Measurements from ENCODE around the gene MB21D2.

Gene MB21D2

DNA sequence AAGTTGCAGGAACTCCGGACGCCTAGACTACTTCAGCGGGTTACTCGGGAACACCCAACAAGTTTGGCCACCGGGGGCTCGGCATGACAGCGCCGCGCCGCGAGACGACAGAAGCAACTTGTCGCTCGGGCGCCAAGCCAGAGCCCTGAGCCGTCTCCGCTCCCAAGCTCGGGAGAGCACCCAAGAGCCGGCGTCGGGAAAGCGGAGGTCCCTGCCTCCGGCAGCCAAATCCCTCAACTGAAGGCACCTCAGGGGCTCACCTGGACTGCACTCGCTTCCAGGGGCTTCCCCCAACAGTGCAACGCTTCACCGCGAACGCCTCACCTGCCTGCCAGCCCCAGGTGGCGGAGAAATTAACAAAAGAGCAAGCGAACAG is 640 bp downstream of the MB21D2 start (continued):
- no peak for TF ChIP-seq ZSCAN30 (tag by site-specific recombination; IDR thresholded peaks at IDR 0.05)
- peak; percentile 56; the same call in 1 of the 2 replicates for TF ChIP-seq ZBTB48 (tag by site-specific recombination; IDR thresholded peaks at IDR 0.05)
- no peak for TF ChIP-seq ZNF138 (tag by site-specific recombination; IDR thresholded peaks at IDR 0.05; ENCODE audit: borderline replicate concordance)
- TF ChIP-seq ZEB2 (tag by site-specific recombination; IDR thresholded peaks at IDR 0.05) = 0 out of 2 replicates have a peak, but pooled peaks have one; percentile 47
- TF ChIP-seq, protein P1, sequence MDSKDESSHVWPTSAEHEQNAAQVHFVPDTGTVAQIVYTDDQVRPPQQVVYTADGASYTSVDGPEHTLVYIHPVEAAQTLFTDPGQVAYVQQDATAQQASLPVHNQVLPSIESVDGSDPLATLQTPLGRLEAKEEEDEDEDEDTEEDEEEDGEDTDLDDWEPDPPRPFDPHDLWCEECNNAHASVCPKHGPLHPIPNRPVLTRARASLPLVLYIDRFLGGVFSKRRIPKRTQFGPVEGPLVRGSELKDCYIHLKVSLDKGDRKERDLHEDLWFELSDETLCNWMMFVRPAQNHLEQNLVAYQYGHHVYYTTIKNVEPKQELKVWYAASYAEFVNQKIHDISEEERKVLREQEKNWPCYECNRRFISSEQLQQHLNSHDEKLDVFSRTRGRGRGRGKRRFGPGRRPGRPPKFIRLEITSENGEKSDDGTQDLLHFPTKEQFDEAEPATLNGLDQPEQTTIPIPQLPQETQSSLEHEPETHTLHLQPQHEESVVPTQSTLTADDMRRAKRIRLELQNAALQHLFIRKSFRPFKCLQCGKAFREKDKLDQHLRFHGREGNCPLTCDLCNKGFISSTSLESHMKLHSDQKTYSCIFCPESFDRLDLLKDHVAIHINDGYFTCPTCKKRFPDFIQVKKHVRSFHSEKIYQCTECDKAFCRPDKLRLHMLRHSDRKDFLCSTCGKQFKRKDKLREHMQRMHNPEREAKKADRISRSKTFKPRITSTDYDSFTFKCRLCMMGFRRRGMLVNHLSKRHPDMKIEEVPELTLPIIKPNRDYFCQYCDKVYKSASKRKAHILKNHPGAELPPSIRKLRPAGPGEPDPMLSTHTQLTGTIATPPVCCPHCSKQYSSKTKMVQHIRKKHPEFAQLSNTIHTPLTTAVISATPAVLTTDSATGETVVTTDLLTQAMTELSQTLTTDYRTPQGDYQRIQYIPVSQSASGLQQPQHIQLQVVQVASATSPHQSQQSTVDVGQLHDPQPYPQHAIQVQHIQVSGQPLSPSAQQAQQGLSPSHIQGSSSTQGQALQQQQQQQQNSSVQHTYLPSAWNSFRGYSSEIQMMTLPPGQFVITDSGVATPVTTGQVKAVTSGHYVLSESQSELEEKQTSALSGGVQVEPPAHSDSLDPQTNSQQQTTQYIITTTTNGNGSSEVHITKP (tag by site-specific recombination; IDR thresholded peaks at IDR 0.05) = no peak
- TF ChIP-seq KLF8 (tag by site-specific recombination; IDR thresholded peaks at IDR 0.05) = no peak
- TF ChIP-seq ZNF600 (tag by site-specific recombination; IDR thresholded peaks at IDR 0.05) = peak; percentile 48; the same call in 1 of the 2 replicates
- no peak for TF ChIP-seq ZNF701 (tag by site-specific recombination; IDR thresholded peaks at IDR 0.05)
- no peak for TF ChIP-seq GLIS1 (tag by site-specific recombination; IDR thresholded peaks at IDR 0.05)
- peak; percentile 39; the same call in 1 of the 2 replicates for TF ChIP-seq SCRT1 (tag by site-specific recombination; IDR thresholded peaks at IDR 0.05; ENCODE audit: borderline replicate concordance)
- TF ChIP-seq, protein P2, sequence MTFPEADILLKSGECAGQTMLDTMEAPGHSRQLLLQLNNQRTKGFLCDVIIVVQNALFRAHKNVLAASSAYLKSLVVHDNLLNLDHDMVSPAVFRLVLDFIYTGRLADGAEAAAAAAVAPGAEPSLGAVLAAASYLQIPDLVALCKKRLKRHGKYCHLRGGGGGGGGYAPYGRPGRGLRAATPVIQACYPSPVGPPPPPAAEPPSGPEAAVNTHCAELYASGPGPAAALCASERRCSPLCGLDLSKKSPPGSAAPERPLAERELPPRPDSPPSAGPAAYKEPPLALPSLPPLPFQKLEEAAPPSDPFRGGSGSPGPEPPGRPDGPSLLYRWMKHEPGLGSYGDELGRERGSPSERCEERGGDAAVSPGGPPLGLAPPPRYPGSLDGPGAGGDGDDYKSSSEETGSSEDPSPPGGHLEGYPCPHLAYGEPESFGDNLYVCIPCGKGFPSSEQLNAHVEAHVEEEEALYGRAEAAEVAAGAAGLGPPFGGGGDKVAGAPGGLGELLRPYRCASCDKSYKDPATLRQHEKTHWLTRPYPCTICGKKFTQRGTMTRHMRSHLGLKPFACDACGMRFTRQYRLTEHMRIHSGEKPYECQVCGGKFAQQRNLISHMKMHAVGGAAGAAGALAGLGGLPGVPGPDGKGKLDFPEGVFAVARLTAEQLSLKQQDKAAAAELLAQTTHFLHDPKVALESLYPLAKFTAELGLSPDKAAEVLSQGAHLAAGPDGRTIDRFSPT (tag by site-specific recombination; IDR thresholded peaks at IDR 0.05) = no peak
- TF ChIP-seq, protein P3, sequence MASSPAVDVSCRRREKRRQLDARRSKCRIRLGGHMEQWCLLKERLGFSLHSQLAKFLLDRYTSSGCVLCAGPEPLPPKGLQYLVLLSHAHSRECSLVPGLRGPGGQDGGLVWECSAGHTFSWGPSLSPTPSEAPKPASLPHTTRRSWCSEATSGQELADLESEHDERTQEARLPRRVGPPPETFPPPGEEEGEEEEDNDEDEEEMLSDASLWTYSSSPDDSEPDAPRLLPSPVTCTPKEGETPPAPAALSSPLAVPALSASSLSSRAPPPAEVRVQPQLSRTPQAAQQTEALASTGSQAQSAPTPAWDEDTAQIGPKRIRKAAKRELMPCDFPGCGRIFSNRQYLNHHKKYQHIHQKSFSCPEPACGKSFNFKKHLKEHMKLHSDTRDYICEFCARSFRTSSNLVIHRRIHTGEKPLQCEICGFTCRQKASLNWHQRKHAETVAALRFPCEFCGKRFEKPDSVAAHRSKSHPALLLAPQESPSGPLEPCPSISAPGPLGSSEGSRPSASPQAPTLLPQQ (tag by site-specific recombination; IDR thresholded peaks at IDR 0.05) = no peak
- 0 out of 2 replicates have a peak, but pooled peaks have one; percentile 35 for TF ChIP-seq GLIS2 (tag by site-specific recombination; IDR thresholded peaks at IDR 0.05)
- no peak for TF ChIP-seq ZNF529 (tag by site-specific recombination; IDR thresholded peaks at IDR 0.05; ENCODE audit: insufficient replicate concordance)
- peak; percentile 49; the same call in 1 of the 2 replicates for TF ChIP-seq OSR2 (tag by site-specific recombination; IDR thresholded peaks at IDR 0.05)
- TF ChIP-seq MZF1 (tag by site-specific recombination; IDR thresholded peaks at IDR 0.05; ENCODE audit: borderline replicate concordance) = no peak
- TF ChIP-seq, protein P4, sequence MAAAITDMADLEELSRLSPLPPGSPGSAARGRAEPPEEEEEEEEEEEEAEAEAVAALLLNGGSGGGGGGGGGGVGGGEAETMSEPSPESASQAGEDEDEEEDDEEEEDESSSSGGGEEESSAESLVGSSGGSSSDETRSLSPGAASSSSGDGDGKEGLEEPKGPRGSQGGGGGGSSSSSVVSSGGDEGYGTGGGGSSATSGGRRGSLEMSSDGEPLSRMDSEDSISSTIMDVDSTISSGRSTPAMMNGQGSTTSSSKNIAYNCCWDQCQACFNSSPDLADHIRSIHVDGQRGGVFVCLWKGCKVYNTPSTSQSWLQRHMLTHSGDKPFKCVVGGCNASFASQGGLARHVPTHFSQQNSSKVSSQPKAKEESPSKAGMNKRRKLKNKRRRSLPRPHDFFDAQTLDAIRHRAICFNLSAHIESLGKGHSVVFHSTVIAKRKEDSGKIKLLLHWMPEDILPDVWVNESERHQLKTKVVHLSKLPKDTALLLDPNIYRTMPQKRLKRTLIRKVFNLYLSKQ (tag by site-specific recombination; IDR thresholded peaks at IDR 0.05; ENCODE audit: borderline replicate concordance) = no peak
- TF ChIP-seq ZNF140 (tag by site-specific recombination; IDR thresholded peaks at IDR 0.05) = no peak
- 0 out of 2 replicates have a peak, but pooled peaks have one; percentile 2 for TF ChIP-seq ZNF341 (tag by site-specific recombination; IDR thresholded peaks at IDR 0.05; ENCODE audit: low read depth)
- TF ChIP-seq HOXD13 (CRISPR knock-in tag; IDR thresholded peaks at IDR 0.05; ENCODE audit: borderline replicate concordance) = no peak
- TF ChIP-seq RBAK (tag by site-specific recombination; IDR thresholded peaks at IDR 0.05) = no peak
- no peak for TF ChIP-seq ZNF292 (tag by site-specific recombination; IDR thresholded peaks at IDR 0.05; ENCODE audit: borderline replicate concordance, low read depth)
- no peak for TF ChIP-seq ZNF629 (tag by site-specific recombination; IDR thresholded peaks at IDR 0.05)
- TF ChIP-seq ZIC2 (tag by site-specific recombination; IDR thresholded peaks at IDR 0.05) = no peak
- TF ChIP-seq, protein P5, sequence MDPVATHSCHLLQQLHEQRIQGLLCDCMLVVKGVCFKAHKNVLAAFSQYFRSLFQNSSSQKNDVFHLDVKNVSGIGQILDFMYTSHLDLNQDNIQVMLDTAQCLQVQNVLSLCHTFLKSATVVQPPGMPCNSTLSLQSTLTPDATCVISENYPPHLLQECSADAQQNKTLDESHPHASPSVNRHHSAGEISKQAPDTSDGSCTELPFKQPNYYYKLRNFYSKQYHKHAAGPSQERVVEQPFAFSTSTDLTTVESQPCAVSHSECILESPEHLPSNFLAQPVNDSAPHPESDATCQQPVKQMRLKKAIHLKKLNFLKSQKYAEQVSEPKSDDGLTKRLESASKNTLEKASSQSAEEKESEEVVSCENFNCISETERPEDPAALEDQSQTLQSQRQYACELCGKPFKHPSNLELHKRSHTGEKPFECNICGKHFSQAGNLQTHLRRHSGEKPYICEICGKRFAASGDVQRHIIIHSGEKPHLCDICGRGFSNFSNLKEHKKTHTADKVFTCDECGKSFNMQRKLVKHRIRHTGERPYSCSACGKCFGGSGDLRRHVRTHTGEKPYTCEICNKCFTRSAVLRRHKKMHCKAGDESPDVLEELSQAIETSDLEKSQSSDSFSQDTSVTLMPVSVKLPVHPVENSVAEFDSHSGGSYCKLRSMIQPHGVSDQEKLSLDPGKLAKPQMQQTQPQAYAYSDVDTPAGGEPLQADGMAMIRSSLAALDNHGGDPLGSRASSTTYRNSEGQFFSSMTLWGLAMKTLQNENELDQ (tag by site-specific recombination; IDR thresholded peaks at IDR 0.05; ENCODE audit: low read depth) = no peak

All from HEK293 (cell line).